Ramos (cell line): ENCODE results near the gene LUC7L2.

Experiments
- in situ Hi-C: fragments of 300-500 bp; cut with MboI; formaldehyde crosslinking; loops from one replicate; pipeline ENCODE4 v1.14.3; 2022; ENCODE audit warnings: low sequenced_read_pairs; ENCODE audit not compliant: unreplicated experiment

LUC7L2 gene

DNA sequence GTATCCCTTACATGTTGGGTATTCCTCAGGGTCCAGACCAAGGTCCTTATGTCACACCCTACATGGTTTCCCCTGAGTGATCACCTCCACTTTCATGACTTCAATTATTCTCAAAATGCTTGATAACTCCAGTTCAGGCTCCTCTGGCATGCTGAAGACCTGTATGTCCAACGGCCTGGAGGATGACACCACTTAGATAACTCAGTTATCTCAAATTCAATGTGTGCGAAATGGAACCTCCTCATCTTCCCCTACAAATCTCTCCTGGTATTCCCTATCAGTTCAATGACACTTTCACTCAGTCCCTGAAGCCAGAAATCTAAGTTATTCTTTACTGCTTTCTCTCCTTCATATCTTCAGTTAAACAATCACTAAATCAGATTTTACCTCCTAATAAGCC is 8.7 kb upstream of the LUC7L2 start:
- in situ Hi-C loops = loop anchor here (25.0 kb wide), 1 partner anchor 1364 kb away; no protein-coding TSS in a partner anchor

DNA sequence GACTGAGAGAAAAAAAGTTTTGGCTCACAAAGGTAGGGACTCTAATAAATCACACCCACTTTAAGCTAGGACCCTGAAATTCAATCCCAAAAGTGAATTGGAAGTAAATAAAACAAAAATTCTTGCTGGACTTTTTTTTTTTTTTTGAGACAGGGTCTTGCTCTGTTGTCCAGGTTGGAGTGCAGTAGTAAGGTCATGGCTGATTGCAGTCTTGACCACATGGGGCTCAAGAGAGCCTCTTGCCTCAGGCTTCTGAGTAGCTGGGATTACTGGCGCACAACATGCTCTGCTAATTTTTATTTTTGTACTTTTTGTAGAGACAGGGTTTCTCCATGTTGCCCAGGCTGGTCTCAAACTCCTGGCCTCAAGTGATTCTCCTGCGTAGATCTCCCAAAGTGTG is 5.0 kb upstream of the LUC7L2 start:
- in situ Hi-C loops = loop anchor here (25.0 kb wide), 1 partner anchor 1367 kb away; no protein-coding TSS in a partner anchor

- in situ Hi-C loops = loop anchor here (25.0 kb wide), 1 partner anchor 1368 kb away; no protein-coding TSS in a partner anchor
Measured at GRCh38 chr7:139355320-139355719, 4.4 kb upstream of the LUC7L2 start.

DNA sequence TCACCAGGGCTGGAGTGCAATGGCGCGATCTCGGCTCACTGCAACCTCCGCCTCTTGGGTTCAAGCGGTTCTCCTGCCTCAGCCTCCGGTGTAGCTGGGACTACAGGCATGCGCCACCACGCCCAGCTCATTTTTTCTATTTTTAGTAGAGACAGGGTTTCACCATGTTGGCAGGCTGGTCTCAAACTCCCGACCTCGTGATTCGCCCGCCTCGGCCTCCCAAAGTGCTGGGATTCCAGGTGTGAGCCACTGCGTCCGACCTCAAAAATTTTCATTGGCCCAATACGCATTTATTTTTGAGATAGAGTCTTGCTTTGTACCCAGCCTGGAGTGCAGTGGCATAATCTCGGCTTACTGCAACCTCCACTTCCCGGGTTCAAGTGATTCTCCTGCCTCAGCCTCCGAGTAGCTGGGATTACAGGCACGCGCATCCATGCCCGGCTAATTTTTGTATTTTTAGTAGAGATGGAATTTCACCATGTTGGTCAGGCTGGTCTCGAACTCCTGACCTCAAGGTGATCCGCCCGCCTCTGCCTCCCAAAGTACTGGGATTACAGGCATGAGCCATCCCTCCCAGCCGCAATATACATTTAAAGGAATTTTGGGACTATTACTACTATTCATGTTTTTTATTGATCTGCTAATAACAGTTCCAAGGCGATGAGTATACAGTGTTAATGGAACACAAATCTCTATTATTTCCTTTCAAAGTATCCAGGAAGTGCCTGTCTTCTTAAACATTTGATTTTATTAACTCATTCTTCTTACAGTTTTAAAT is 1.8 kb upstream of the LUC7L2 start:
- in situ Hi-C loops = loop anchor here (25.0 kb wide), 1 partner anchor 1371 kb away; no protein-coding TSS in a partner anchor

DNA sequence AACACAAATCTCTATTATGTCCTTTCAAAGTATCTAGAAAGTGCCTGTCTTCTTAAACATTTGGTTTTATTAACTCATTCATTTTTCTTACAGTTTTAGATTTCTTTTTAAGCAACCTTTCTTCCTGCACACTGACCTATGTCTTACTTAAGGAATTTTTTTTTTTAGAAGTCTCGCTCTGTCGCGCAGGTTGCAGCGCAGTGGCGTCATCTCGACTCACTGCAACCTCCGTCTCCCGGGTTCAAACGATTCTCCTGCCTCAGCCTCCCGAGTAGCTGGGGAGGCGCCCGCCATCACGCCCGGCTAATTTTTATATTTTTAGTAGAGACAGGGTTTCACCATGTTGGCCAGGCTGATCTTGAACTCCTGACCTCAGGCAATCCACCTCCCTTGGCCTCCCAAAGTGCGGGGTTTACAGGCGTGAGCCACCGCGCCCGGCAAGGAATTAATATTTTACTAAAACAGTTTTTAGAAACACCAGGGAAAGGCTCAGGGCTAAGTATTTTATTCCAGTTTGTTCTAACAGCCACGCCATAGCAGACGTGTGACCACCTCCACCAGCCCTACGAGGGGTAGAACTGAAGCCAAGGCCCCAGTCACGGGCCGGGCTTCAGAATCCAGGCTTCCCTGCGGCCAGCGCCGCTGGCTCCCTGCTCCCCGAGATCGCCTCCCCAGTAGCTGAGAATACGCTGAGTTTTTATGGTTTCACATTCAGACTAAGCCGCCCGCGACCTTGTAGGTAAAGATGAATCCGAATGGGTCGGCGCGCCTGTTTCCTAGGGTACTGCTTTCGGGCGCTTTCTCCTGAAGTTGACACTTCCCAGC is 941 bp upstream of the LUC7L2 start:
- in situ Hi-C loops = loop anchor here (25.0 kb wide), 1 partner anchor 1371 kb away; no protein-coding TSS in a partner anchor

GRCh38 chr7:139360210-139360947 is 685 bp downstream of the LUC7L2 start:
- in situ Hi-C loops = loop anchor here (25.0 kb wide), 1 partner anchor 1373 kb away; no protein-coding TSS in a partner anchor

- in situ Hi-C loops = loop anchor here (25.0 kb wide), 1 partner anchor 1374 kb away; no protein-coding TSS in a partner anchor
Measured at GRCh38 chr7:139360948-139361307, 1.2 kb downstream of the LUC7L2 start.

- in situ Hi-C loops = loop anchor here (25.0 kb wide), 1 partner anchor 1374 kb away; no protein-coding TSS in a partner anchor
Measured at GRCh38 chr7:139361523-139361922, 1.8 kb downstream of the LUC7L2 start.

- in situ Hi-C loops = loop anchor here (25.0 kb wide), 1 partner anchor 1375 kb away; no protein-coding TSS in a partner anchor
Measured at GRCh38 chr7:139362302-139362701, 2.6 kb downstream of the LUC7L2 start.

DNA sequence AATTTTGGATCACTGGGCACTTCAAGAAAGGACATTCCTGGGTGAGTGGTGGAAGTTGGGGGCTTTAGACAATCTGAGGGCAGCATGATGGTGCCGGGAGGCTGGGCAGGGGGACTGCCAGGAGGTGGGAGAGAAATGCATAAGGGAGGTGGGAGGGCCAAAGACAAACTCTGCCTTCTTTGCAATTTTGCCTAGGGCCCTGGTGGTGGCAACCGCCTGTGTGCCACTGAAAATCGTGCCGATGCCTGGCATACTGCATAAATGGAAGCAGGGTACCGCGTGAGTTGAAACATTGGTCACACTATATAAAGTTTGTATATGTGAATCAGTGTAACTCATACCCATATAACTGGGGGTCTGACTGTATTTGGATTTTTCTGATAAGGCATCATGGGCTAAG is 3.3 kb downstream of the LUC7L2 start:
- in situ Hi-C loops = loop anchor here (25.0 kb wide), 1 partner anchor 1376 kb away; no protein-coding TSS in a partner anchor

- in situ Hi-C loops = loop anchor here (25.0 kb wide), 1 partner anchor 1378 kb away; no protein-coding TSS in a partner anchor
Measured at GRCh38 chr7:139365336-139365735, 5.6 kb downstream of the LUC7L2 start.

DNA sequence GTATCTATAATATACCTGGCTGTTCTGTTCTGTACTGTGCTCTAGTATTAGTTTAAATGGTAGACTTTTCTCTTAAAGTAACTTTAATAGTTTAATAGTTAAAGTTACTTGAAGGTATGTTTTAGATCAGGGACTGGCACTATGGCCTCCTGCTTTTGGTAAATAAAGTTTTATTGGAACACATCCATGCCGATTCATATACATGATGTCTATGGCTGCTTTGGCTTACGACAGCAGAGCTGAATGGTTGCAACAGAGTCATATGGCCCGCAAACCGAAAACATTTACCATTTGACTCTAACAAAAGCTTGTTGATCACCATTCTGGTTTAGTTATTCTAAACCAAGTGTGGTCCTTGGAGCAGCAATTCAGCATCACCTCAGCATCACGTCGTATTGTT is 6.7 kb downstream of the LUC7L2 start:
- in situ Hi-C loops = loop anchor here (25.0 kb wide), 1 partner anchor 1379 kb away; no protein-coding TSS in a partner anchor

DNA sequence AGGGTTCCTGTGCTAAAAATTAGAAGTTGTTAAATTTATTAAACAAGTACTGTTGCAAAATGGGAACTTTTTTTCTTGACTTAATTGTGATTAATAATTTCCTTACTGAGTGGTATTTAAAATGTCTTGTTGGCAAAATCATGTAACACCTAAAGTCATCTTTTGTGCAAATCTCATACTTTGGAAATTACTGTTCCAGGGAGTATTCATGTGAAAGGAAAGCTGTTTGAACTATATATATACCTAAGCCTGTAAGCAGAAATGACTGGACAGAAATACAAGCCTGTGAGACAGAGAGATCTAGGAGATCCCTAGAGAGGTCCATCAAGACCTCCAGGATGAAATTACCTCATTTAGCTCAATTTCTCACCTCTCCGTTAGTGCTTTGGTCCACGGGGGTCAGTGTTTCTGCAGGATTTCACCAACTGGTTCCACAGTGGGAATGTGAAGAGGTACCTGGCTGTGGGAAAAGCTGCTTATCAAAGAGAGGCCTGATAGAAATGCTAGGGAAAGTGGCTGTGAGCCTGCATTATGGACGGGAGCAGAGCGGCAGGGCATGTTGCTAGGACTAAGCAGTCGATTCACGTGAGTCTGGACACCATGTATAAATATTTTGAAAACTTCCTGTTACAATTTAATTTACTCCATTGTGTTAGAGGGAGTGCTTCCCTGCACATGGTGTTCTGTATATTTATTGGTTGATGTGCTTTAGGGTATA is 7.9 kb downstream of the LUC7L2 start:
- in situ Hi-C loops = loop anchor here (25.0 kb wide), 1 partner anchor 1380 kb away; no protein-coding TSS in a partner anchor

DNA sequence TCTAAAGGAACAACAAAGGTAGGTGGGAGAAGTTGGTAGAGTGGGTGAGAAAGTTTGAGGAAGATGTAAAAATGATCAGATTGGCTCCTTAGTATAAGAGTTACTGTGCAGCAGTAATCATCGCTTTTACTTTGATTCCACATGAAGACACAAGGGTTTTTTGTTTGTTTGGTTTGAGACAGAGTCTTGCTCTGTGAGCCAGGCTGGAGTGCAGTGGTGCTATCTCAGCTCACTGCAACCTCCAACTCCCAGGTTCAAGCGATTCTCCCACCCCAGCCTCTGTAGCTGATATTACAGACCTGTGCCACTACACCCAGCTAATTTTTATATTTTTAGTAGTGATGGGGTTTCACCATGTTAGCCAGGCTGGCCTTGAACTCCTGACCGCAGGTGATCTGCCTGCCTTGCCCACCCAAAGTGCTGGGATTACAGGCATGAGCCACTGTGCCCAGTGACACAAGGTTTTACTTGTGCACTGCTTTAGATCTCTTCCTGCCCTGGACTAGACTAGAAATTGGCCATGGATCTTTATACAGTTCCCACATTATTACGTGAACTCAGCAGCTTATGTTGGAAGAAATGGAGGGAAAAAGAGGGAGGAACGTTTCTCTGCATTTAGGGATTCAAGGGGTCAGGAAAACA is 10.7 kb downstream of the LUC7L2 start:
- in situ Hi-C loops = loop anchor here (25.0 kb wide), 1 partner anchor 1383 kb away; no protein-coding TSS in a partner anchor

DNA sequence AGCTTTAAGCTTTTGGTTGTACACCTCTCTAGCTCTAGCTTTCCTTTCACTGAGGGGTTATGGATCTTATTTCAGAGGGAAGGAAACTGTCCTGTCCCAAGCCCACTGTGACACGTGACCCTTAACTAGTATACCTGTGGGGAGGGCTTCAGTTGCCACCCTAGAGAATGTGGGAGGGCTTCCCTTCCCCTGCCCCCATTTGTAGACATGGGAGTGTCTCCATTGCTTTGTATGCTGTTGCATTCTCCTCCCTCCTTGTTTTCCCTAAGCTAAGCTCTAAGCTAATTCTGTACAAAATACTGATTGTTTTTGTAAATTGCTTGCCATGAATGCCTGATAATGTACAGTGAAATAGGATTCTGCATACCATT is 11.2 kb downstream of the LUC7L2 start:
- in situ Hi-C loops = loop anchor here (25.0 kb wide), 1 partner anchor 1384 kb away; no protein-coding TSS in a partner anchor

- in situ Hi-C loops = loop anchor here (25.0 kb wide), 1 partner anchor 1387 kb away; no protein-coding TSS in a partner anchor
Measured at GRCh38 chr7:139374246-139374645, 14.6 kb downstream of the LUC7L2 start.

DNA sequence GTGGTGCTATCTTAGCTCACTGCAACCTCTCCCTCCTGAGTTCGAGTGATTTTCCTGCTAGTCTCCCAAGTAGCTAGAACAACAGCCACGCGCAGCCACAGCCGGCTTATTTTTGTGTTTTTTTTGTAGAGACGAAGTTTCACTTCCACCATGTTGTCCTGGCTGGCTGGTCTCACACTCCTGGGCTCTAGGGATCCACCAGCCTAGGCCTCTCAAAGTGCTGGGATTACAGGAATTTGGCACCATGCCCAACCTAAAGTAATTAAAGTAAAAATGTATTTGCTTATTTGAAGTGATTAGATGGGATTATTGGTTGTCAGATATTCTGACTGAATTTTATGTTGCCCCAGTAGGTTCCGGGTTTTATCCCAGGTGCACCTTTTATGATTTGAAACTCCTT is 22.7 kb downstream of the LUC7L2 start:
- in situ Hi-C loops = no loop called here

- in situ Hi-C loops = no loop called here
Measured at GRCh38 chr7:139384611-139385010, 24.9 kb downstream of the LUC7L2 start.

GRCh38 chr7:139387594-139387993 is 27.9 kb downstream of the LUC7L2 start:
- in situ Hi-C loops = no loop called here
